IMR-90 (cell line): Measurements from ENCODE around the gene TYRO3. TPM values are rescaled to one million over a fixed set of nuclear protein-coding genes. Genes with fewer than 3 reads are reported as not detected.

Source experiments
- ATAC-seq: fragments of 200-7000 bp; cut with Tn5 transposase; 2 replicates; pipeline ENCODE4 v1.9.1; 2020; ENCODE audit warnings: low read depth, mild to moderate bottlenecking, moderate library complexity
- BruUV-seq: library from RNA; stranded (reverse); fragments of 400-500 nt; replicated peaks from 2 replicates; lab custom pipeline; 2021; lab: Mats Ljungman, UMichigan
- CTCF ChIA-PET: fragments of 300-600 bp; formaldehyde crosslinking; extraction: SDS; loops from one replicate; lab custom pipeline; 2021; ENCODE audit warnings: antibody characterized with exemption; lab: Yijun Ruan, JAX
- POLR2A ChIA-PET: fragments of 300-600 bp; sonication (Branson Sonifier 250); formaldehyde crosslinking; loops from one replicate; lab custom pipeline; 2022; ENCODE audit warnings: antibody characterized with exemption; ENCODE audit not compliant: unreplicated experiment; lab: Charles Lee
- DNase-seq: peaks from one replicate; pipeline ENCODE4 v3.0.0; 2013
- H2AFZ ChIP-seq: replicated peaks from 2 replicates; pipeline ENCODE3; 2013; ENCODE audit warnings: low read length, mild to moderate bottlenecking; ENCODE audit not compliant: poor library complexity
- H2AK5ac ChIP-seq: 2 replicates; pipeline ENCODE4 v1.6.1; 2013; ENCODE audit warnings: low read depth, low read length, inconsistent platforms
- H2AK9ac ChIP-seq: replicated peaks from 2 replicates; pipeline ENCODE3; 2013; ENCODE audit warnings: mild to moderate bottlenecking, low read depth, low read length, moderate library complexity; ENCODE audit not compliant: poor library complexity
- H2BK120ac ChIP-seq: 2 replicates; pipeline ENCODE4 v1.6.1; 2013; ENCODE audit warnings: low read depth, low read length, inconsistent platforms
- H2BK15ac ChIP-seq: 3 replicates; pipeline ENCODE4 v1.6.1; 2013; ENCODE audit warnings: low read depth, low read length, inconsistent platforms
- H2BK20ac ChIP-seq: 2 replicates; pipeline ENCODE4 v1.6.1; 2013; ENCODE audit warnings: low read depth, mild to moderate bottlenecking, inconsistent platforms, low read length, moderate library complexity
- H2BK5ac ChIP-seq: 2 replicates; pipeline ENCODE4 v1.6.1; 2013; ENCODE audit warnings: mild to moderate bottlenecking, low read depth, low read length, inconsistent platforms; ENCODE audit not compliant: poor library complexity, severe bottlenecking
- H3K14ac ChIP-seq: replicated peaks from 2 replicates; pipeline ENCODE4 v1.6.1; 2013; ENCODE audit warnings: low read depth, low read length, inconsistent platforms
- H3K18ac ChIP-seq: 2 replicates; pipeline ENCODE4 v1.6.1; 2013; ENCODE audit warnings: low read depth, low read length, control low read depth
- H3K23ac ChIP-seq: 2 replicates; pipeline ENCODE4 v1.6.1; 2013; ENCODE audit warnings: low read depth, low read length, inconsistent platforms
- H3K27ac ChIP-seq: 2 replicates; pipeline ENCODE4 v1.5.1; 2013; ENCODE audit warnings: mild to moderate bottlenecking, control low read depth, low read length; ENCODE audit not compliant: insufficient read depth
- H3K27me3 ChIP-seq: 2 replicates; pipeline ENCODE4 v1.6.1; 2013; ENCODE audit warnings: low read length; ENCODE audit not compliant: control insufficient read depth, insufficient read depth
- H3K36me3 ChIP-seq: 2 replicates; pipeline ENCODE4 v1.6.1; 2013; ENCODE audit warnings: low read length, mixed read lengths; ENCODE audit not compliant: control insufficient read depth, insufficient read depth
- H3K4ac ChIP-seq: 2 replicates; pipeline ENCODE4 v1.6.1; 2013; ENCODE audit warnings: low read depth, low read length, inconsistent platforms
- H3K4me1 ChIP-seq: 2 replicates; pipeline ENCODE4 v1.6.1; 2013; ENCODE audit warnings: low read length, mixed read lengths; ENCODE audit not compliant: control insufficient read depth, insufficient read depth
- H3K4me2 ChIP-seq: 2 replicates; pipeline ENCODE4 v1.6.1; 2013; ENCODE audit warnings: low read depth, mild to moderate bottlenecking, control low read depth, low read length, moderate library complexity
- H3K4me3 ChIP-seq: 2 replicates; pipeline ENCODE4 v1.5.1; 2013; ENCODE audit warnings: low read depth, mild to moderate bottlenecking, control low read depth, low read length, moderate library complexity; ENCODE audit not compliant: insufficient read depth
- H3K56ac ChIP-seq: 2 replicates; pipeline ENCODE4 v1.6.1; 2013; ENCODE audit warnings: low read length, inconsistent platforms; ENCODE audit not compliant: insufficient read depth; ENCODE audit errors: extremely low read depth
- H3K79me1 ChIP-seq, 2 experiments: 2 replicates each; pipeline ENCODE4 v1.6.1; 2013; ENCODE audit warnings: low read length in 2 of 2, inconsistent platforms in 1 of 2, low read depth in 1 of 2
- H3K9ac ChIP-seq: 2 replicates; pipeline ENCODE4 v1.6.1; 2013; ENCODE audit warnings: low read depth, low read length, control low read depth
- H3K9me1 ChIP-seq: 2 replicates; pipeline ENCODE4 v1.6.1; 2013; ENCODE audit warnings: low read length, inconsistent platforms; ENCODE audit not compliant: insufficient read depth
- H3K9me3 ChIP-seq: 2 replicates; pipeline ENCODE4 v1.6.1; 2013; ENCODE audit warnings: low read length; ENCODE audit not compliant: control insufficient read depth, insufficient read depth
- H4K20me1 ChIP-seq: 2 replicates; pipeline ENCODE4 v1.6.1; 2013; ENCODE audit warnings: low read length, inconsistent platforms; ENCODE audit not compliant: insufficient read depth
- H4K5ac ChIP-seq: 2 replicates; pipeline ENCODE4 v1.6.1; 2013; ENCODE audit warnings: mild to moderate bottlenecking, low read depth, low read length, control low read depth
- H4K8ac ChIP-seq, 2 experiments: 2 replicates each; pipeline ENCODE4 v1.6.1; 2013; ENCODE audit warnings: low read depth in 2 of 2, low read length in 2 of 2, control low read depth in 1 of 2, inconsistent platforms in 1 of 2
- H4K91ac ChIP-seq: 2 replicates; pipeline ENCODE4 v1.6.1; 2013; ENCODE audit warnings: low read depth, low read length, inconsistent platforms; ENCODE audit not compliant: insufficient read depth
- FOS ChIP-seq: fragments of 150-350 bp; IDR thresholded peaks from 2 replicates; pipeline ENCODE4 v1.6.1; 2016; ENCODE audit warnings: low read depth, low read length
- WGBS, 2 experiments: methylation state at CpG; one replicate each; pipeline versions ENCODE4 v1.1.5 to v1.1.7; 2013; ENCODE audit warnings: missing lambda C conversion rate in 2 of 2; ENCODE audit not compliant: insufficient read length in 1 of 2; ENCODE audit errors: extremely low coverage in 2 of 2; 5-methylcytosine and 5-hydroxymethylcytosine counted together
- dilution Hi-C: fragments of 300-500 bp; cut with HindIII; formaldehyde crosslinking; loops from one replicate; pipeline ENCODE4 v1.14.3; 2018; ENCODE audit warnings: low sequenced_read_pairs; ENCODE audit not compliant: unreplicated experiment
- in situ Hi-C: fragments of 300-500 bp; cut with MboI; formaldehyde crosslinking; loops from 3 replicates; pipeline ENCODE4 v1.14.3; 2019; ENCODE audit warnings: low sequenced_read_pairs, inconsistent platforms, mixed read lengths
- intact Hi-C: fragments of 100-400 bp; cut with micrococcal nuclease; formaldehyde crosslinking; loops from 2 replicates; pipeline ENCODE4 v1.10.0; 2022
- polyA plus RNA-seq, 3 experiments: library from polyadenylated mRNA; depleted of rRNA; stranded (reverse); fragments of >200 nt; gene quantifications; 2 replicates each; pipeline ENCODE4 v1.2.3, GENCODE V29; 2012; ENCODE audit warnings: low replicate concordance in 1 of 3
- total RNA-seq: library from RNA; depleted of rRNA; stranded (reverse); fragments of >200 nt; gene quantifications from 2 replicates; pipeline ENCODE4 v1.2.3, GENCODE V29; 2012

The TYRO3 gene
- total and polyA plus RNA-seq, 2 of the 4 experiments (the other 2 are of a cell fraction) = 11.5 to 18.4 TPM

DNA sequence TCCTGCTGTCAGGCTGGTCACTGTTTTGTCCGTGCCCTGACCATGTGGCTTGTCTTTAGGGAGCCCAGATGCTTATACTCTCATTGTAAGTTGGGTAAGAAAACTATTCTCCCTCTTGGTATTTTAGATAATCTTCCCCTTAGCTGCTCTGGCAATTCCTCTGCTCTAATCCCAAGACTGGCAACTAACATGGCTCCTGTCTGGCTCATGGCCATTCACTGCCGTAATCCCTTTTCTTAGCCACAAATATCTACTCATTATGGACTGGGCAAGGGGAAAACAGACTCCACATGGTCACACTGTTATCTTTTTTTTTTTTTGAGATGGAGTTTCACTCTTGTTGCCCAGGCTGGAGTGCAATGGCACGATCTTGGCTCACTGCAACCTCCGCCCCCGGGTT, 38.8 kb downstream of the TYRO3 start:
- no peak overlapping the region for H2BK120ac ChIP-seq
- DNase-seq = no peak
- H3K4ac ChIP-seq = no peak overlapping the region
- H3K4me2 ChIP-seq = no peak overlapping the region
- no peak overlapping the region for H4K5ac ChIP-seq
- H2BK20ac ChIP-seq = no peak overlapping the region
- H4K8ac ChIP-seq = no peak overlapping the region
- H3K4me1 ChIP-seq = peaks cover 3% of the 10 kb centered on the region
- H3K36me3 ChIP-seq = no peaks in the 10 kb centered on the region
- no peak overlapping the region for H3K4me3 ChIP-seq
- no peak overlapping the region for H2BK15ac ChIP-seq
- no peak overlapping the region for H2AK9ac ChIP-seq
- H3K27me3 ChIP-seq = peaks cover 1% of the 10 kb centered on the region; the same call in 1 of the 2 replicates
- no peak overlapping the region for H3K23ac ChIP-seq
- no peak for TF ChIP-seq FOS
- no peaks in the 10 kb centered on the region for H4K20me1 ChIP-seq
- POLR2A ChIA-PET = no interaction called here
- no peak overlapping the region for H3K18ac ChIP-seq
- H3K9me3 ChIP-seq = no peaks in the 10 kb centered on the region
- no peaks in the 10 kb centered on the region for H3K79me1 ChIP-seq
- BruUV-seq = no TSS peak
- H3K14ac ChIP-seq = no peak overlapping the region
- no peak overlapping the region for H3K27ac ChIP-seq
- no peak overlapping the region for H2AFZ ChIP-seq
- in situ Hi-C loops = no loop called here
- intact Hi-C loops = no loop called here
- no peak overlapping the region for H3K9ac ChIP-seq
- no peak for ATAC-seq
- no peak overlapping the region for H2BK5ac ChIP-seq
- H4K91ac ChIP-seq = no peak overlapping the region
- CTCF ChIA-PET = no interaction called here
- no peak overlapping the region for H3K56ac ChIP-seq
- dilution Hi-C loops = no loop called here
- peaks cover 6% of the 10 kb centered on the region for H3K9me1 ChIP-seq
- 100% methylated on average over 1 of the region's 5 CpGs; no CpG with 5 or more reads in 1 of the 2 experiments for WGBS, 2 experiments
- no peak overlapping the region for H2AK5ac ChIP-seq
